ENCODE measurements around the gene PRR22. TPM values are rescaled to one million over a fixed set of nuclear protein-coding genes. Genes with fewer than 3 reads are reported as not detected.
"Not testable (repeated sequence)": the region's sequence is repeated elsewhere in the genome, so short reads cannot be mapped to it uniquely, and the experiment has no call there.

Gene PRR22
- total RNA-seq, 2 donors from 2014 or later = 1.1 to 1.3 TPM

DNA sequence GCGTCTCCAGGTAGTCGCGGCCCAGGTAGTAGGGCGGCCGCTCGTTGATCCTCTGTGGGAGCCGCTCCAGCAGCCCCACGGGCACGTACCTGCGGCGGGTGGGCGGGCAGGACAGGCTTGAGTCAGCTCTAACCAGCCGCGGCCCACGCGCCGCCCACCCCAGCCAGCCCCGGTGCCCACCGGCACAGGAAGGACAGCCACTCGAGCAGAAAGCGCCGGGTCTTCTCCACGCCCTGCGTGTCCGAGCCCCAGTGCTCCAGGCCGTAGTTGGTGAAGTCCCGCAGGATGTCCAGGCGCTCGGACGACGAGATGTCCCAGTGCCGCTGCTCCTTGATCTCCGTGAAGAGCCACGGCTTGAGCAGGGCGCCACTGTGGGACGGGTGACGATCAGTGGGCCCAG, 877 bp upstream of the PRR22 start:
- peaks cover 40% of the 10 kb centered on the region for H3K36me3 ChIP-seq
- H3K27me3 ChIP-seq (replicated peaks; ENCODE audit: insufficient read depth) = no peaks in the 10 kb centered on the region
- no peak for DNase-seq (ENCODE audit: low spot score)
- H3K27ac ChIP-seq = no peak overlapping the region
- TF ChIP-seq, protein P1, sequence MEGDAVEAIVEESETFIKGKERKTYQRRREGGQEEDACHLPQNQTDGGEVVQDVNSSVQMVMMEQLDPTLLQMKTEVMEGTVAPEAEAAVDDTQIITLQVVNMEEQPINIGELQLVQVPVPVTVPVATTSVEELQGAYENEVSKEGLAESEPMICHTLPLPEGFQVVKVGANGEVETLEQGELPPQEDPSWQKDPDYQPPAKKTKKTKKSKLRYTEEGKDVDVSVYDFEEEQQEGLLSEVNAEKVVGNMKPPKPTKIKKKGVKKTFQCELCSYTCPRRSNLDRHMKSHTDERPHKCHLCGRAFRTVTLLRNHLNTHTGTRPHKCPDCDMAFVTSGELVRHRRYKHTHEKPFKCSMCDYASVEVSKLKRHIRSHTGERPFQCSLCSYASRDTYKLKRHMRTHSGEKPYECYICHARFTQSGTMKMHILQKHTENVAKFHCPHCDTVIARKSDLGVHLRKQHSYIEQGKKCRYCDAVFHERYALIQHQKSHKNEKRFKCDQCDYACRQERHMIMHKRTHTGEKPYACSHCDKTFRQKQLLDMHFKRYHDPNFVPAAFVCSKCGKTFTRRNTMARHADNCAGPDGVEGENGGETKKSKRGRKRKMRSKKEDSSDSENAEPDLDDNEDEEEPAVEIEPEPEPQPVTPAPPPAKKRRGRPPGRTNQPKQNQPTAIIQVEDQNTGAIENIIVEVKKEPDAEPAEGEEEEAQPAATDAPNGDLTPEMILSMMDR (IDR thresholded peaks at IDR 0.05) = no peak
- no peak for ATAC-seq (ENCODE audit: insufficient number of reproducible peaks, low FRiP score, low read depth)
- H3K4me3 ChIP-seq = no peak overlapping the region
- H3K4me1 ChIP-seq (ENCODE audit: control insufficient read depth in 1 of 2, low read depth in 2 of 2) = peaks cover 5 to 6% of the 10 kb centered on the region in 2 donors
- no peaks in the 10 kb centered on the region for H3K9me3 ChIP-seq

DNA sequence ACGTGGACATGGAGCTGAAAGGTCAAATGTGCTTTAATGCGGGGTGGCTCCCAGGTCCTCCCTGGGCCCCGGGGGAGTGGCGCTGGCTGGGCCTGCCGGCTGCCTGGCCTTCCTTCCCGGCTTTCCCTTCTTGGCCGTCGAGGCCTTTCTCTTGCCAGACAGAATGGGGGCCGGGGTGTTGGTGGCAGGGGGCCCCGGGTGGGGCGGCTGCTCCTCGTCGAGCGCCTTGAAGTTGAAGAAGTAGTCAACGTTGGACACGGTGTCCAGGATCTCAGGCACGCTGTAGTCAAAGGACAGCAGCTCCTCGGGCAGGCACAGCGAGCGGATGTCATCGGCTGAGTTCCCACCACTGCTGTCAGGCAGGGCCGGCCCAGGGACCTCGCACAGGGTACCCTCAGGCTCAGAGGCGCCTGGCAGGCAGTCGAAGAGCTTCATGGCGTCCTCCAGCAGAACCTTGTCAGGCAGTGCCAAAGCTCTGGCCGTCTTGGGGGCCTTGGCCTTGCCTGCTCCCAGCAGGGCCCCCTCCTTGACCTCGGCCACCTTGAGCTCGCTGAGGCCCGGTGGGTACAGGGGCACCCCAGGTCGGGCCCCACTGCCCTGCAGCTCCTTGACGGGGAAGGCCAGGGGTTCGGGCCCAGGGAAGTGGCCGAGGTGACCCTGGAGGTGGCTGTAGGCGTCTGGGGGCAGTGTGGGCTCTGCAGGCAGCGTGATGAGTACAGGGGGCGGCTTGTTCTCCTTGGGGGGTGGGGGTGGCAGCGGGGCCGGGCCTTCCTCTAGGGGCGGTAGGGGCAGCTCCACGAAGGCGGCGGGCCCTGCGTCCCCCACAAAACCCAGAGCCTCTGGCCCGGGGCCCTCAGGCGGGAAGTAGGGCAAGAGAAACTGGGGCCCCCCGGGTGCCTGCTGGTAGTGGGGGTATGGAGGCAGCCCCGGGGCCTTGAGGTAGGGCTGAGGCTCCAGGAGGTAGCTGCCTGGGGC, 1.3 kb downstream of the PRR22 start:
- no peak overlapping the region for H3K4me3 ChIP-seq
- no peak overlapping the region for H3K27ac ChIP-seq
- ATAC-seq (ENCODE audit: insufficient number of reproducible peaks, low FRiP score, low read depth) (no peak), DNase-seq (ENCODE audit: low spot score) (no peak)
- H3K9me3 ChIP-seq = no peaks in the 10 kb centered on the region
- no peaks in the 10 kb centered on the region for H3K27me3 ChIP-seq (replicated peaks; ENCODE audit: insufficient read depth)
- no peaks in the 10 kb centered on the region for H3K4me1 ChIP-seq (ENCODE audit: control insufficient read depth in 1 of 2, low read depth in 2 of 2)
- TF ChIP-seq, protein P1 (IDR thresholded peaks at IDR 0.05) = no peak
- peaks cover 25% of the 10 kb centered on the region for H3K36me3 ChIP-seq

GRCh38 chr19:5782322-5782721, 2.2 kb downstream of the PRR22 start:
- no peaks in the 10 kb centered on the region for H3K9me3 ChIP-seq
- TF ChIP-seq, protein P1 (IDR thresholded peaks at IDR 0.05) = no peak
- no peak for DNase-seq (ENCODE audit: low spot score)
- H3K27me3 ChIP-seq (replicated peaks; ENCODE audit: insufficient read depth) = no peaks in the 10 kb centered on the region
- H3K4me3 ChIP-seq = no peak overlapping the region
- no peak overlapping the region for H3K27ac ChIP-seq
- ATAC-seq (ENCODE audit: insufficient number of reproducible peaks, low FRiP score, low read depth) = no peak
- H3K36me3 ChIP-seq = peaks cover 23% of the 10 kb centered on the region
- no peaks in the 10 kb centered on the region for H3K4me1 ChIP-seq (ENCODE audit: control insufficient read depth in 1 of 2, low read depth in 2 of 2)

GRCh38 chr19:5780916-5781315, 3.6 kb downstream of the PRR22 start:
- not testable (repeated sequence) for H3K27ac ChIP-seq; DNase-seq (ENCODE audit: low spot score); ATAC-seq (ENCODE audit: insufficient number of reproducible peaks, low FRiP score, low read depth); H3K4me3 ChIP-seq; H3K4me1 ChIP-seq (ENCODE audit: control insufficient read depth in 1 of 2, low read depth in 2 of 2); H3K27me3 ChIP-seq (replicated peaks; ENCODE audit: insufficient read depth); H3K9me3 ChIP-seq
- H3K36me3 ChIP-seq = peaks cover 11% of the 10 kb centered on the region

DNA sequence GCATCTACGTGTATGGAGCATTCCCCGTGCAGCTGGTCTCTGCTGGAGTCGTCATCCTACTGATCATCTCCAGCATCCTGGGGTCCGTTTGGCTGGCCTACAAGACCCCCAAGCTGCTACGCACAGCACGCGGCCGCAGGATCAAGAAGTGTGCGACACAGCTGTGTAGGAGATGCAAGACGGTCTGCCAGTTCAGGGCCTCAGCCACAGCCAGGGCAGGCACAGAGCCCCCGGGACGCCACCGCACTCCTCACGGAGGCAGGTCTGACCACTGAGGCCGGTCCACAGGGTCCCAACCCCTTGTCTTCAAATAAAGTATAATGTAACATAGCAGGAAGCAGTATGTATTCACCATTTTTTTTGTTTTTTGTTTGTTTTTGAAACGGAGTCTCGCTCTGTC, 6.1 kb downstream of the PRR22 start:
- Histone ChIP-seq H3K27ac (no peak overlapping the region), H3K4me3 (no peak overlapping the region), H3K4me1 (ENCODE audit: control insufficient read depth in 1 of 2, low read depth in 2 of 2) (no peaks in the 10 kb centered on the region), H3K27me3 (replicated peaks; ENCODE audit: insufficient read depth) (no peaks in the 10 kb centered on the region), H3K36me3 (no peaks in the 10 kb centered on the region), H3K9me3 (no peaks in the 10 kb centered on the region)
- TF ChIP-seq, protein P1 (IDR thresholded peaks at IDR 0.05) = no peak
- no peak for DNase-seq (ENCODE audit: low spot score)
- no peak for ATAC-seq (ENCODE audit: insufficient number of reproducible peaks, low FRiP score, low read depth)
